Liver (tissue), 9 donors: ENCODE data around the gene SERPINI2. TPM values are rescaled to one million over a fixed set of nuclear protein-coding genes. Genes with fewer than 3 reads are reported as not detected.

Source experiments
- DNase-seq: peaks from one replicate; pipeline ENCODE4 v3.0.0-alpha.2; 2017; ENCODE audit warnings: low spot score
- H3K27ac ChIP-seq, 2 donors: one replicate each; pipeline ENCODE4 v1.7.0; 2013; ENCODE audit warnings: inconsistent platforms in 2 of 2, low read length in 2 of 2, control low read depth in 1 of 2, low read depth in 1 of 2, mild to moderate bottlenecking in 1 of 2
- H3K27me3 ChIP-seq, 4 donors: one replicate each; pipeline versions ENCODE4 v1.6.1 to v1.7.0; 2013; ENCODE audit warnings: low read length in 3 of 4, inconsistent platforms in 1 of 4, mild to moderate bottlenecking in 1 of 4, moderate library complexity in 1 of 4; ENCODE audit not compliant: control insufficient read depth in 4 of 4, insufficient read depth in 4 of 4
- H3K36me3 ChIP-seq, 4 donors: one replicate each; pipeline versions ENCODE4 v1.6.1 to v1.7.0; 2013; ENCODE audit warnings: low read length in 3 of 4, mild to moderate bottlenecking in 3 of 4, low read depth in 1 of 4, moderate library complexity in 1 of 4; ENCODE audit not compliant: control insufficient read depth in 4 of 4, insufficient read depth in 3 of 4
- H3K4me1 ChIP-seq, 4 donors: one replicate each; pipeline versions ENCODE4 v1.6.1 to v1.7.0; 2013; ENCODE audit warnings: low read length in 3 of 4, mild to moderate bottlenecking in 3 of 4, moderate library complexity in 1 of 4; ENCODE audit not compliant: control insufficient read depth in 4 of 4, insufficient read depth in 4 of 4
- H3K4me3 ChIP-seq, 3 donors: one replicate each; pipeline versions ENCODE4 v1.6.1 to v1.7.0; 2013; ENCODE audit warnings: low read length in 3 of 3, control low read depth in 1 of 3, low read depth in 1 of 3, mild to moderate bottlenecking in 1 of 3
- H3K9ac ChIP-seq, 2 donors: one replicate each; pipeline ENCODE4 v1.7.0; 2013; ENCODE audit warnings: low read length in 2 of 2, mild to moderate bottlenecking in 2 of 2, moderate library complexity in 2 of 2, control low read depth in 1 of 2, low read depth in 1 of 2
- H3K9me3 ChIP-seq, 4 donors: one replicate each; pipeline versions ENCODE4 v1.6.1 to v1.7.0; 2013; ENCODE audit warnings: low read length in 3 of 4; ENCODE audit not compliant: control insufficient read depth in 4 of 4
- ATF3 ChIP-seq: IDR thresholded peaks from 2 replicates; pipeline ENCODE4 v1.6.1; 2016; ENCODE audit warnings: antibody characterized with exemption
- EGR1 ChIP-seq, 2 donors: IDR thresholded peaks; 2 replicates each; pipeline ENCODE4 v1.6.1; 2016 to 2018; ENCODE audit warnings: antibody characterized with exemption in 2 of 2, low read depth in 2 of 2
- FOXA1 ChIP-seq: IDR thresholded peaks from 2 replicates; pipeline ENCODE4 v1.6.1; 2016; ENCODE audit warnings: antibody characterized with exemption
- GABPA ChIP-seq, 2 donors: IDR thresholded peaks in 1 of 2; conservative IDR thresholded peaks in 1 of 2; 2 replicates each; pipeline ENCODE4 v1.6.1; 2016; ENCODE audit warnings: antibody characterized with exemption in 2 of 2, mild to moderate bottlenecking in 1 of 2, moderate library complexity in 1 of 2
- HNF4A ChIP-seq, 2 donors: conservative IDR thresholded peaks; 2 replicates each; pipeline ENCODE4 v1.6.1; 2016; ENCODE audit warnings: antibody characterized with exemption in 2 of 2, mild to moderate bottlenecking in 2 of 2
- HNF4G ChIP-seq: IDR thresholded peaks from 2 replicates; pipeline ENCODE4 v1.6.1; 2016; ENCODE audit warnings: antibody characterized with exemption
- JUND ChIP-seq, 2 donors: IDR thresholded peaks; 2 replicates each; pipeline ENCODE4 v1.6.1; 2016; ENCODE audit warnings: antibody characterized with exemption in 2 of 2
- NR2F2 ChIP-seq: IDR thresholded peaks from 2 replicates; pipeline ENCODE4 v1.6.1; 2016; ENCODE audit warnings: antibody characterized with exemption
- RAD21 ChIP-seq, 2 donors: IDR thresholded peaks; 2 replicates each; pipeline ENCODE4 v1.6.1; 2016; ENCODE audit warnings: antibody characterized with exemption in 2 of 2, mild to moderate bottlenecking in 2 of 2
- REST ChIP-seq: IDR thresholded peaks from 2 replicates; pipeline ENCODE4 v1.6.1; 2016; ENCODE audit warnings: antibody characterized with exemption, mild to moderate bottlenecking
- RXRA ChIP-seq, 2 donors: IDR thresholded peaks; 2 replicates each; pipeline ENCODE4 v1.6.1; 2017 to 2018; ENCODE audit warnings: antibody characterized with exemption in 2 of 2, mild to moderate bottlenecking in 1 of 2
- SP1 ChIP-seq: IDR thresholded peaks from 2 replicates; pipeline ENCODE4 v1.6.1; 2018; ENCODE audit warnings: antibody characterized with exemption, mild to moderate bottlenecking
- TAF1 ChIP-seq: conservative IDR thresholded peaks from 2 replicates; pipeline ENCODE4 v1.6.1; 2016; ENCODE audit warnings: antibody characterized with exemption, mild to moderate bottlenecking
- YY1 ChIP-seq: IDR thresholded peaks from 2 replicates; pipeline ENCODE4 v1.6.1; 2016; ENCODE audit warnings: antibody characterized with exemption, mild to moderate bottlenecking
- ZBTB33 ChIP-seq: IDR thresholded peaks from 2 replicates; pipeline ENCODE4 v1.6.1; 2016; ENCODE audit warnings: antibody characterized with exemption
- WGBS: extraction: QIAGEN DNeasy Blood & Tissue Kit; methylation state at CpG from one replicate; pipeline ENCODE4 v1.1.7; 2013; 5-methylcytosine and 5-hydroxymethylcytosine counted together
- polyA plus RNA-seq, 2 donors: library from polyadenylated mRNA; stranded (reverse) in 1 of 2; unstranded in 1 of 2; fragments of 200-250 nt in 1 of 2; fragments of >200 nt in 1 of 2; fragmentation: Nextera tagmentation in 1 of 2; extraction: Ambion mirVana in 1 of 2; gene quantifications; one replicate each; pipeline versions ENCODE4 v1.2.1 to v1.2.3, GENCODE V29; 2013 to 2015
- total RNA-seq, 2 donors: library from RNA; depleted of rRNA; stranded (reverse); fragments of >200 nt; gene quantifications; one replicate each; pipeline ENCODE4 v1.2.3, GENCODE V29; 2014
- TF ChIP-seq, protein P1 (sequence below): fragments of 150-350 bp; IDR thresholded peaks from 2 replicates; pipeline ENCODE4 v1.5.1; 2017; ENCODE audit warnings: improper control_type of control experiment, low read depth, low read length; ENCODE audit not compliant: missing input control
- TF ChIP-seq, protein P2 (sequence below): IDR thresholded peaks from 2 replicates; pipeline ENCODE4 v1.6.1; 2016; ENCODE audit warnings: antibody characterized with exemption
- donor health status: healthy.
- donor health status: healthy.
- donor health status: healthy.
- donor health status: healthy.
- donor health status: healthy.

The SERPINI2 gene
- total and polyA plus RNA-seq, 4 donors, result not detected

- H3K9me3 ChIP-seq, result no peaks in the 10 kb centered on the region
- DNase-seq, result peak; percentile 35
- H3K27ac ChIP-seq, result no peak overlapping the region
- no peak overlapping the region for H3K4me3 ChIP-seq
- H3K36me3 ChIP-seq, result no peaks in the 10 kb centered on the region
- no peak overlapping the region for H3K9ac ChIP-seq
- WGBS, result 71% methylated on average over 3 of the region's 3 CpGs
- peaks cover 0 to 1% (median 0%) of the 10 kb centered on the region in 4 donors for H3K4me1 ChIP-seq
- TF ChIP-seq RXRA (IDR thresholded peaks at IDR 0.05), result no peak
- TF ChIP-seq YY1, result no peak
- TF ChIP-seq JUND (IDR thresholded peaks at IDR 0.05), result no peak
- peak; percentile 65 to 73 for TF ChIP-seq RAD21 (IDR thresholded peaks at IDR 0.05)
- TF ChIP-seq ZBTB33, result no peak
- no peak for TF ChIP-seq HNF4A (conservative IDR thresholded peaks at IDR 0.05)
- no peak for TF ChIP-seq FOXA1
- TF ChIP-seq SP1, result no peak
- TF ChIP-seq, protein P1, sequence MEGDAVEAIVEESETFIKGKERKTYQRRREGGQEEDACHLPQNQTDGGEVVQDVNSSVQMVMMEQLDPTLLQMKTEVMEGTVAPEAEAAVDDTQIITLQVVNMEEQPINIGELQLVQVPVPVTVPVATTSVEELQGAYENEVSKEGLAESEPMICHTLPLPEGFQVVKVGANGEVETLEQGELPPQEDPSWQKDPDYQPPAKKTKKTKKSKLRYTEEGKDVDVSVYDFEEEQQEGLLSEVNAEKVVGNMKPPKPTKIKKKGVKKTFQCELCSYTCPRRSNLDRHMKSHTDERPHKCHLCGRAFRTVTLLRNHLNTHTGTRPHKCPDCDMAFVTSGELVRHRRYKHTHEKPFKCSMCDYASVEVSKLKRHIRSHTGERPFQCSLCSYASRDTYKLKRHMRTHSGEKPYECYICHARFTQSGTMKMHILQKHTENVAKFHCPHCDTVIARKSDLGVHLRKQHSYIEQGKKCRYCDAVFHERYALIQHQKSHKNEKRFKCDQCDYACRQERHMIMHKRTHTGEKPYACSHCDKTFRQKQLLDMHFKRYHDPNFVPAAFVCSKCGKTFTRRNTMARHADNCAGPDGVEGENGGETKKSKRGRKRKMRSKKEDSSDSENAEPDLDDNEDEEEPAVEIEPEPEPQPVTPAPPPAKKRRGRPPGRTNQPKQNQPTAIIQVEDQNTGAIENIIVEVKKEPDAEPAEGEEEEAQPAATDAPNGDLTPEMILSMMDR, result peak; percentile 17
- no peak for TF ChIP-seq REST
- TF ChIP-seq HNF4G, result no peak
- no peak for TF ChIP-seq GABPA (IDR thresholded peaks at IDR 0.05 in 1 of 2, conservative IDR thresholded peaks at IDR 0.05 in 1 of 2)
- no peaks in the 10 kb centered on the region for H3K27me3 ChIP-seq
These were observed 66.9 kb downstream of the SERPINI2 start for GRCh38 chr3:167406876-167407492.

DNA sequence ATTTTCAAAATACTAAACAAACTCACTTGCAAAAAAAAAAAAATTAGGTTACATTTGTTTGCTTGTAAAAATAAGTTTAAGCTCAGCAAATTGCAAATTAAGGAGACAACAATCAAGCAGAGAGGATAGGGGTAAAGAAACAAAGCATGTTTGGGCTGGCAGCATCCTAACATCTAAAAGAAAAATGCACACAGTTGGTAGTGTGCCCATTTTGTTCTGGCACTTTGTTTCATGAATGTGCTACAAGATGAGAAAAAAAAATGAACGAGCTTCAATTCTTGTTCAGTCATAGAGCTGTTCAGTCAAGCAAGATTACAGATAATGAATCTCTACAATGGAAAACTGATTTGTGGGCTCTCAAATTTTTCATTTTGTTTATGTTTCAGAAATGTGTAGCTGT, 76.0 kb downstream of the SERPINI2 start:
- Histone ChIP-seq H3K9ac (no peak overlapping the region), H3K36me3 (no peaks in the 10 kb centered on the region), H3K27ac (no peak overlapping the region), H3K27me3 (peaks cover 0 to 4% (median 0%) of the 10 kb centered on the region in 4 donors), H3K9me3 (no peaks in the 10 kb centered on the region), H3K4me1 (no peaks in the 10 kb centered on the region), H3K4me3 (no peak overlapping the region)
- DNase-seq, result no peak
- 74% methylated on average over 1 of the region's 1 CpG for WGBS
- TF ChIP-seq JUND (IDR thresholded peaks at IDR 0.05) (no peak), NR2F2 (no peak), REST (no peak), EGR1 (IDR thresholded peaks at IDR 0.05; ENCODE audit: low read depth in 2 of 2) (no peak), HNF4A (conservative IDR thresholded peaks at IDR 0.05) (no peak), YY1 (no peak), ATF3 (no peak), GABPA (IDR thresholded peaks at IDR 0.05 in 1 of 2, conservative IDR thresholded peaks at IDR 0.05 in 1 of 2) (no peak), RXRA (IDR thresholded peaks at IDR 0.05) (no peak), FOXA1 (no peak), RAD21 (IDR thresholded peaks at IDR 0.05) (no peak), TAF1 (no peak), ZBTB33 (no peak), HNF4G (no peak)
- TF ChIP-seq, protein P2, sequence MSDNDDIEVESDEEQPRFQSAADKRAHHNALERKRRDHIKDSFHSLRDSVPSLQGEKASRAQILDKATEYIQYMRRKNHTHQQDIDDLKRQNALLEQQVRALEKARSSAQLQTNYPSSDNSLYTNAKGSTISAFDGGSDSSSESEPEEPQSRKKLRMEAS, result no peak
